OCI-LY3 (cell line): ENCODE results near the gene SLC25A23.
"Not testable (repeated sequence)": the region's sequence is repeated elsewhere in the genome, so short reads cannot be mapped to it uniquely, and the experiment has no call there.

Experiments used
- H2AFZ ChIP-seq: fragments of 200-600, 300-600 bp; shearing (Covaris generic); 2 replicates; pipeline ENCODE4 v1.6.0; 2014; ENCODE audit warnings: antibody characterized with exemption, low read depth, low read length
- H3K27ac ChIP-seq: fragments of 200-600, 300-600 bp; sonication (generic); 2 replicates; pipeline ENCODE4 v1.5.1; 2014; ENCODE audit warnings: mild to moderate bottlenecking, low read length, moderate library complexity, mixed read lengths
- H3K27me3 ChIP-seq: fragments of 200-600, 300-600 bp; sonication (generic); 2 replicates; pipeline ENCODE4 v1.6.1; 2014; ENCODE audit warnings: low read depth, low read length, mixed read lengths
- H3K36me3 ChIP-seq: fragments of 200-600, 300-600 bp; sonication (generic); replicated peaks from 2 replicates; pipeline ENCODE3; 2014; ENCODE audit warnings: low read depth, low read length, mixed read lengths
- H3K4me1 ChIP-seq: fragments of 300-600, 200-600 bp; sonication (generic); 2 replicates; pipeline ENCODE4 v1.6.1; 2014; ENCODE audit warnings: low read length, mixed read lengths
- H3K4me2 ChIP-seq: fragments of 200-600, 300-600 bp; sonication (generic); 2 replicates; pipeline ENCODE4 v1.6.1; 2014; ENCODE audit warnings: low read length, mixed read lengths
- H3K4me3 ChIP-seq: fragments of 300-600, 200-600 bp; sonication (generic); 2 replicates; pipeline ENCODE4 v1.5.1; 2014; ENCODE audit warnings: antibody characterized with exemption, mild to moderate bottlenecking, low read length, moderate library complexity
- H3K79me2 ChIP-seq: fragments of 300-600, 200-600 bp; shearing (Covaris generic); 2 replicates; pipeline ENCODE4 v1.6.1; 2014; ENCODE audit warnings: mild to moderate bottlenecking, low read length, mixed read lengths
- H3K9ac ChIP-seq: fragments of 300-600, 200-600 bp; shearing (Covaris generic); 2 replicates; pipeline ENCODE4 v1.6.0; 2014; ENCODE audit warnings: mild to moderate bottlenecking, low read length, moderate library complexity
- H3K9me3 ChIP-seq: fragments of 200-600, 300-600 bp; shearing (Covaris generic); 2 replicates; pipeline ENCODE4 v1.6.1; 2014; ENCODE audit warnings: low read length, mixed read lengths; ENCODE audit not compliant: insufficient read depth
- H4K20me1 ChIP-seq: fragments of 200-600, 300-600 bp; sonication (generic); 2 replicates; pipeline ENCODE4 v1.6.1; 2016; ENCODE audit warnings: low read length, mixed read lengths; ENCODE audit not compliant: insufficient read depth
- EZH2phosphoT487 ChIP-seq: fragments of 200-600 bp; shearing (Covaris generic); IDR thresholded peaks from 2 replicates; pipeline ENCODE4 v1.6.1; 2018; ENCODE audit warnings: antibody characterized with exemption, mixed run types, low read depth
- TF ChIP-seq, protein P1 (sequence below): fragments of 200-600, 300-600 bp; sonication (generic); IDR thresholded peaks from 2 replicates; pipeline ENCODE4 v1.5.1; 2014; ENCODE audit warnings: antibody characterized with exemption, low read length, low read depth

SLC25A23 gene

DNA sequence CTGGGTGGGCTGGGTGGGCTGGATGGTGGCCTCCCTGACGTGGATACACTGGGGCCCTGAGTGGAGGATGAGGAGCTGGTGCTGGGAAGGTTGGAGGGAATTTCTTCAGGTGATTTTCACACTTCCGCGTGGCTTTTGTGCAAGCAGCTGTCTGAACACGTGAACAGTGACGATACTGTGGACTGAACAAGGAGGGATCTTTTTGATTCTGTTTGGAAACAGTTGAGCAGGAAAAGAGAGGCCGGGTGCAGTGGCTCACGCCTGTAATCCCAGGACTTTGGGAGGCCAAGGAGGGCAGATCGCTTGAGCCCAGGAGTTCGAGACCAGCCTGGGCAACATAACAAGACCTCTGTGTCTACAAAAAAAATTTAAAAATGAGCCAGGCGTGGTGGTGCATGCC lies 57.5 kb downstream of the SLC25A23 start:
- Histone ChIP-seq H3K4me3 (no peak overlapping the region), H3K27ac (no peak overlapping the region), H3K4me2 (no peak overlapping the region), H3K27me3 (no peaks in the 10 kb centered on the region), H3K4me1 (no peaks in the 10 kb centered on the region), H4K20me1 (no peaks in the 10 kb centered on the region), H3K79me2 (no peaks in the 10 kb centered on the region), H2AFZ (no peak overlapping the region), H3K36me3 (no peaks in the 10 kb centered on the region), H3K9me3 (no peaks in the 10 kb centered on the region), H3K9ac (no peak overlapping the region)
- TF ChIP-seq, protein P1, sequence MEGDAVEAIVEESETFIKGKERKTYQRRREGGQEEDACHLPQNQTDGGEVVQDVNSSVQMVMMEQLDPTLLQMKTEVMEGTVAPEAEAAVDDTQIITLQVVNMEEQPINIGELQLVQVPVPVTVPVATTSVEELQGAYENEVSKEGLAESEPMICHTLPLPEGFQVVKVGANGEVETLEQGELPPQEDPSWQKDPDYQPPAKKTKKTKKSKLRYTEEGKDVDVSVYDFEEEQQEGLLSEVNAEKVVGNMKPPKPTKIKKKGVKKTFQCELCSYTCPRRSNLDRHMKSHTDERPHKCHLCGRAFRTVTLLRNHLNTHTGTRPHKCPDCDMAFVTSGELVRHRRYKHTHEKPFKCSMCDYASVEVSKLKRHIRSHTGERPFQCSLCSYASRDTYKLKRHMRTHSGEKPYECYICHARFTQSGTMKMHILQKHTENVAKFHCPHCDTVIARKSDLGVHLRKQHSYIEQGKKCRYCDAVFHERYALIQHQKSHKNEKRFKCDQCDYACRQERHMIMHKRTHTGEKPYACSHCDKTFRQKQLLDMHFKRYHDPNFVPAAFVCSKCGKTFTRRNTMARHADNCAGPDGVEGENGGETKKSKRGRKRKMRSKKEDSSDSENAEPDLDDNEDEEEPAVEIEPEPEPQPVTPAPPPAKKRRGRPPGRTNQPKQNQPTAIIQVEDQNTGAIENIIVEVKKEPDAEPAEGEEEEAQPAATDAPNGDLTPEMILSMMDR, result no peak
- no peak for TF ChIP-seq EZH2phosphoT487

GRCh38 chr19:6400062-6400944 lies 59.3 kb downstream of the SLC25A23 start:
- H3K79me2 ChIP-seq, H3K4me2 ChIP-seq, H3K9ac ChIP-seq, H3K9me3 ChIP-seq, H3K4me1 ChIP-seq, H3K4me3 ChIP-seq, H3K36me3 ChIP-seq, H4K20me1 ChIP-seq, H3K27ac ChIP-seq, H2AFZ ChIP-seq, H3K27me3 ChIP-seq: not testable (repeated sequence)

DNA sequence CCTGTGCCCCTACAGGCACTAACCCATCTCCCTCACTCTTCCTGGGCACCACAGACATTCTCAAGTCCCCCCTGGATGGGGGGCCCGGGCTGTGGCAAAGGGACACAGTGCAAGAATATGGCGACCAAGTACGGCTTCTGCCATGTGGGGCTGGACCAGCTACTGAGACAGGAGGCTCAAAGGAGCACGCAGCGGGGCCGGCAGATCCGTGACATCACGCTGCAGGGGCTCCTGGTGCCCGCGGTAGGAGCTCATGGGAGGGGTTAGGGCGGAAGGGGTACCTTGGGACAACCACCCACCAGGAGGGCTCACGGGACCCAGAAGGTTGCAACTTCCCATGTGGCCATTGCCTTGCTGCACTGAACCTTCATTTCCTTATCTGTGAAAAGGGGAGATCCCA lies 63.3 kb downstream of the SLC25A23 start:
- Histone ChIP-seq H2AFZ (no peak overlapping the region), H3K4me3 (no peak overlapping the region), H4K20me1 (no peaks in the 10 kb centered on the region), H3K9ac (no peak overlapping the region), H3K27me3 (no peaks in the 10 kb centered on the region), H3K4me1 (peaks cover 13% of the 10 kb centered on the region), H3K79me2 (peaks cover 17% of the 10 kb centered on the region), H3K27ac (no peak overlapping the region), H3K4me2 (no peak overlapping the region), H3K9me3 (no peaks in the 10 kb centered on the region), H3K36me3 (peaks cover 4% of the 10 kb centered on the region)
- TF ChIP-seq, protein P1, result no peak
- TF ChIP-seq EZH2phosphoT487, result no peak

DNA sequence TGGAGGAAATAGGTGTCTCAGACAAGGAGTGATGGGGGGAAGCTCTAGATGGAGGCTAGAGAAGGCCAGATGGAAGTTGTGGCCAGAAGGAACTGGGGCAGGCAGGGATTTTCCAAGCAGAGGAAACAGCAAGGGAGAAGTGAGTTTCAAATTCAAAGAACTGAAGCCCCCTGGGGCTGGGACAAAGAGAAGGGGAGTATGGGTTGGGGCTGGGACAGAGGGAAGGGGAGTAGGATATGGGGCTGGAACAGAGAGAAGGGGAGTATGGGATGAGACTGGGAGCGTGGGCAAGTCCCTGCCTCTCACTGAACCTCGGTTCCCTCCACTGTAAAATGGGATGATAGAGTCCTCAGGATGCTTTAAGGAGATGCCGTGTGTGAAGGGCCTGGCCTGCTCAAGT lies 64.8 kb downstream of the SLC25A23 start:
- peaks cover 20% of the 10 kb centered on the region for H3K79me2 ChIP-seq
- H3K4me3 ChIP-seq, result no peak overlapping the region
- no peak overlapping the region for H2AFZ ChIP-seq
- H3K36me3 ChIP-seq, result peaks cover 9% of the 10 kb centered on the region
- no peak overlapping the region for H3K9ac ChIP-seq
- no peaks in the 10 kb centered on the region for H4K20me1 ChIP-seq
- peaks cover 13% of the 10 kb centered on the region for H3K4me1 ChIP-seq
- no peak for TF ChIP-seq EZH2phosphoT487
- TF ChIP-seq, protein P1, result no peak
- no peak overlapping the region for H3K4me2 ChIP-seq
- no peaks in the 10 kb centered on the region for H3K9me3 ChIP-seq
- H3K27me3 ChIP-seq, result no peaks in the 10 kb centered on the region
- H3K27ac ChIP-seq, result no peak overlapping the region
